ENCODE results near the gene FAM13C. TPM values are rescaled to one million over a fixed set of nuclear protein-coding genes. Genes with fewer than 3 reads are reported as not detected.

FAM13C gene
- total and polyA plus RNA-seq, 2 of the 13 experiments (the other 11 are each of a cell fraction or from before 2014, with no cell fraction given), result 0.07 to 0.26 TPM

GRCh38 chr10:59216178-59216869 lies 146.0 kb downstream of the FAM13C start (continued):
- peak; percentile 56; the same call in 1 of the 2 replicates for TF ChIP-seq ETV5 (CRISPR knock-in tag; IDR thresholded peaks at IDR 0.05; ENCODE audit: borderline replicate concordance)
- no peak for TF ChIP-seq MEF2D (CRISPR knock-in tag; IDR thresholded peaks at IDR 0.05)
- peak; percentile 81; the same call in 1 of the 2 replicates for TF ChIP-seq PPARG (CRISPR knock-in tag; conservative IDR thresholded peaks at IDR 0.05)
- 0 out of 2 replicates have a peak, but pooled peaks have one; percentile 33 for TF ChIP-seq ZBTB43 (CRISPR knock-in tag; conservative IDR thresholded peaks at IDR 0.05)
- TF ChIP-seq ARID5B (CRISPR knock-in tag; IDR thresholded peaks at IDR 0.05), result peak; percentile 91
- TF ChIP-seq IRX3 (CRISPR knock-in tag; IDR thresholded peaks at IDR 0.05; ENCODE audit: borderline replicate concordance, low read depth), result no peak
- TF ChIP-seq ONECUT2 (CRISPR knock-in tag; IDR thresholded peaks at IDR 0.05), result peak; percentile 92
- TF ChIP-seq ZNF614 (CRISPR knock-in tag; IDR thresholded peaks at IDR 0.05; ENCODE audit: borderline replicate concordance), result 0 out of 2 replicates have a peak, but pooled peaks have one; percentile 24
- peak; percentile 34; the same call in 1 of the 2 replicates for TF ChIP-seq POLR2AphosphoS5 (IDR thresholded peaks at IDR 0.05; ENCODE audit: low read depth, low read length)
- peak; percentile 36; the same call in 1 of the 2 replicates for TF ChIP-seq ZNF609 (CRISPR knock-in tag; IDR thresholded peaks at IDR 0.05; ENCODE audit: borderline replicate concordance)
- peak; percentile 52; the same call in 1 of the 2 replicates for TF ChIP-seq BCL6 (CRISPR knock-in tag; IDR thresholded peaks at IDR 0.05)
- no peak for TF ChIP-seq SOX6 (IDR thresholded peaks at IDR 0.05)
- peak; percentile 64; the same call in 1 of the 2 replicates for TF ChIP-seq SOX6 (CRISPR knock-in tag; IDR thresholded peaks at IDR 0.05)
- no peak for TF ChIP-seq HNRNPLL (IDR thresholded peaks at IDR 0.05; ENCODE audit: low read depth, low read length, poor library complexity, severe bottlenecking)
- TF ChIP-seq CHCHD3 (CRISPR knock-in tag; IDR thresholded peaks at IDR 0.05), result no peak
- peak; percentile 76 for TF ChIP-seq ISL2 (CRISPR knock-in tag; IDR thresholded peaks at IDR 0.05)
- TF ChIP-seq EP300 (IDR thresholded peaks at IDR 0.05; ENCODE audit: low read depth in 2 of 2, low read length in 2 of 2), result peak in 1 of 2 experiments; percentile 78; a peak in 2 of 4 replicates
- TF ChIP-seq EP300 (CRISPR knock-in tag; IDR thresholded peaks at IDR 0.05; ENCODE audit: borderline replicate concordance), result no peak
- TF ChIP-seq MLX (CRISPR knock-in tag; IDR thresholded peaks at IDR 0.05), result 0 out of 2 replicates have a peak, but pooled peaks have one; percentile 24

All from HepG2 (cell line).